ENCODE data around the gene NR6A1.

Gene NR6A1

GRCh38 chr9:124808246-124808956 is 37.3 kb upstream of the NR6A1 start:
- no peak for DNase-seq (ENCODE audit: extremely low read depth, insufficient read length)
- no peaks in the 10 kb centered on the region for H3K27me3 ChIP-seq (replicated peaks; ENCODE audit: control insufficient read depth, insufficient read depth, low read length)
- H3K4me3 ChIP-seq (replicated peaks; ENCODE audit: low read depth, low read length) = no peak overlapping the region
- no peaks in the 10 kb centered on the region; the same call in 1 of the 2 replicates for H3K36me3 ChIP-seq (ENCODE audit: control insufficient read depth, insufficient read depth, low read length)
- TF ChIP-seq CTCF (IDR thresholded peaks at IDR 0.05; ENCODE audit: insufficient read depth, low read length, poor library complexity, severe bottlenecking) = no peak

- no peak overlapping the region for H3K4me3 ChIP-seq (replicated peaks; ENCODE audit: low read depth, low read length)
- TF ChIP-seq CTCF (IDR thresholded peaks at IDR 0.05; ENCODE audit: insufficient read depth, low read length, poor library complexity, severe bottlenecking) = no peak
Measured at GRCh38 chr9:124805186-124805585, 34.1 kb upstream of the NR6A1 start.

GRCh38 chr9:124803911-124804310 is 32.8 kb upstream of the NR6A1 start:
- no peak overlapping the region for H3K4me3 ChIP-seq (replicated peaks; ENCODE audit: low read depth, low read length)
- no peak for DNase-seq (ENCODE audit: extremely low read depth, insufficient read length)
- no peaks in the 10 kb centered on the region for H3K36me3 ChIP-seq (ENCODE audit: control insufficient read depth, insufficient read depth, low read length)
- H3K27me3 ChIP-seq (replicated peaks; ENCODE audit: control insufficient read depth, insufficient read depth, low read length) = no peaks in the 10 kb centered on the region
- TF ChIP-seq CTCF (IDR thresholded peaks at IDR 0.05; ENCODE audit: insufficient read depth, low read length, poor library complexity, severe bottlenecking) = no peak

More at GRCh38 chr9:124805186-124805585, 34.1 kb upstream of the NR6A1 start:
- Histone ChIP-seq H3K36me3 (ENCODE audit: control insufficient read depth, insufficient read depth, low read length) (no peaks in the 10 kb centered on the region), H3K27me3 (replicated peaks; ENCODE audit: control insufficient read depth, insufficient read depth, low read length) (no peaks in the 10 kb centered on the region)
- DNase-seq (ENCODE audit: extremely low read depth, insufficient read length) = no peak

- Histone ChIP-seq H3K4me3 (replicated peaks; ENCODE audit: low read depth, low read length) (no peak overlapping the region), H3K36me3 (ENCODE audit: control insufficient read depth, insufficient read depth, low read length) (no peaks in the 10 kb centered on the region), H3K27me3 (replicated peaks; ENCODE audit: control insufficient read depth, insufficient read depth, low read length) (no peaks in the 10 kb centered on the region)
- no peak for TF ChIP-seq CTCF (IDR thresholded peaks at IDR 0.05; ENCODE audit: insufficient read depth, low read length, poor library complexity, severe bottlenecking)
- DNase-seq (ENCODE audit: extremely low read depth, insufficient read length) = no peak
Measured at GRCh38 chr9:124802426-124802825, 31.3 kb upstream of the NR6A1 start.

- Histone ChIP-seq H3K27me3 (replicated peaks; ENCODE audit: control insufficient read depth, insufficient read depth, low read length) (no peaks in the 10 kb centered on the region), H3K4me3 (replicated peaks; ENCODE audit: low read depth, low read length) (no peak overlapping the region), H3K36me3 (ENCODE audit: control insufficient read depth, insufficient read depth, low read length) (no peaks in the 10 kb centered on the region)
- no peak for TF ChIP-seq CTCF (IDR thresholded peaks at IDR 0.05; ENCODE audit: insufficient read depth, low read length, poor library complexity, severe bottlenecking)
- no peak for DNase-seq (ENCODE audit: extremely low read depth, insufficient read length)
Measured at GRCh38 chr9:124801356-124801755, 30.2 kb upstream of the NR6A1 start.
